ENCODE data around the gene GPC6. TPM values are rescaled to one million over a fixed set of nuclear protein-coding genes. Genes with fewer than 3 reads are reported as not detected.

GPC6 gene
- total and polyA plus RNA-seq, 4 donors: 5.9 to 29.1 (median 18.2) TPM

DNA sequence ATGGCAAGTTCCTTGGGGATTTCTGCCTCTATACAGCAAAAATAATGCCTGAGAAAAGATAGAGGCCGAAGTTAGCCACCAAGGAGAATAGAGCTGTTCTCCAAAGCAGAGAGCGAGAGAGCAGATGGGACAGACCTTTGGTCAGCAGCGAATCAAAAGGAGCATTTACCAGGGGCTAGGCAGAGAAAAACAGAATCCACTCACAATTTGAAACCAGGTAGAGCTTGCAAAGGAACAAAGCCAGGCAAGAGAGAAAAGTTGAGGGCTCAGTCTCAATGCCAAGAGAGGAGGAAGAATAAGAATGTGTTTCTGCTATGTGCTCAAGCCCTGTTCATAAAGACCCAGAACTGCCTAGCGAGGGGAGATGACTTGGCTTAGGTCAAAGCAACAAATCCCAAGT lies 1140.1 kb downstream of the GPC6 start:
- WGBS: 93% methylated on average over 4 of the region's 4 CpGs

DNA sequence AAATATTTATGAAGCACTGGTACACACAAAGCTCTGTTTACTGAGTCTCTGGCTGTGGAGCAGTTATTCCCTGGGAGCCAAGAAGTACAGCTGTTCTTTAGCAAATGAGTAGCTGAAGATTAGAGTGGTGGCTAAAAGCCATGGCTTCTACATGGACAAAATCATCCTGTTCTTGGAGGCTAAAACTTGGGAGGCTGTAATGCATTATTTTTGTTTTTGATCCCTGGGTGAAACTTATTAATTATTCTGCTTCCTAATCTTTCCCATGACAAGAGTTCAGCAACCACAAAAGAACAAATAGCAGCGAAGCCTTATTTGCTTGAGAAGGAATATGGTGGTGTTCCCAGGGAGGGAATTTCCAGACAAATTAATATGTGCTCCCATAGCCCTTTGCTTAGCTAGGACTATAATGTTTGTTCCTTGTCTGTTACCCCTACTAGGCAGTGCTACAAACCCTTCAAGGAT lies 1143.4 kb downstream of the GPC6 start:
- peak in 1 of 2 donors; percentile 4 for TF ChIP-seq JUND (IDR thresholded peaks at IDR 0.05)
- TF ChIP-seq FOXA1 (IDR thresholded peaks at IDR 0.05): no peak
- no peak for TF ChIP-seq EGR1 (IDR thresholded peaks at IDR 0.05; ENCODE audit: low read depth in 2 of 2)
- TF ChIP-seq, protein P1, sequence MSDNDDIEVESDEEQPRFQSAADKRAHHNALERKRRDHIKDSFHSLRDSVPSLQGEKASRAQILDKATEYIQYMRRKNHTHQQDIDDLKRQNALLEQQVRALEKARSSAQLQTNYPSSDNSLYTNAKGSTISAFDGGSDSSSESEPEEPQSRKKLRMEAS (IDR thresholded peaks at IDR 0.05): no peak
- peak; percentile 19 for TF ChIP-seq YY1 (IDR thresholded peaks at IDR 0.05)
- TF ChIP-seq TAF1 (conservative IDR thresholded peaks at IDR 0.05): no peak
- TF ChIP-seq, protein P2, sequence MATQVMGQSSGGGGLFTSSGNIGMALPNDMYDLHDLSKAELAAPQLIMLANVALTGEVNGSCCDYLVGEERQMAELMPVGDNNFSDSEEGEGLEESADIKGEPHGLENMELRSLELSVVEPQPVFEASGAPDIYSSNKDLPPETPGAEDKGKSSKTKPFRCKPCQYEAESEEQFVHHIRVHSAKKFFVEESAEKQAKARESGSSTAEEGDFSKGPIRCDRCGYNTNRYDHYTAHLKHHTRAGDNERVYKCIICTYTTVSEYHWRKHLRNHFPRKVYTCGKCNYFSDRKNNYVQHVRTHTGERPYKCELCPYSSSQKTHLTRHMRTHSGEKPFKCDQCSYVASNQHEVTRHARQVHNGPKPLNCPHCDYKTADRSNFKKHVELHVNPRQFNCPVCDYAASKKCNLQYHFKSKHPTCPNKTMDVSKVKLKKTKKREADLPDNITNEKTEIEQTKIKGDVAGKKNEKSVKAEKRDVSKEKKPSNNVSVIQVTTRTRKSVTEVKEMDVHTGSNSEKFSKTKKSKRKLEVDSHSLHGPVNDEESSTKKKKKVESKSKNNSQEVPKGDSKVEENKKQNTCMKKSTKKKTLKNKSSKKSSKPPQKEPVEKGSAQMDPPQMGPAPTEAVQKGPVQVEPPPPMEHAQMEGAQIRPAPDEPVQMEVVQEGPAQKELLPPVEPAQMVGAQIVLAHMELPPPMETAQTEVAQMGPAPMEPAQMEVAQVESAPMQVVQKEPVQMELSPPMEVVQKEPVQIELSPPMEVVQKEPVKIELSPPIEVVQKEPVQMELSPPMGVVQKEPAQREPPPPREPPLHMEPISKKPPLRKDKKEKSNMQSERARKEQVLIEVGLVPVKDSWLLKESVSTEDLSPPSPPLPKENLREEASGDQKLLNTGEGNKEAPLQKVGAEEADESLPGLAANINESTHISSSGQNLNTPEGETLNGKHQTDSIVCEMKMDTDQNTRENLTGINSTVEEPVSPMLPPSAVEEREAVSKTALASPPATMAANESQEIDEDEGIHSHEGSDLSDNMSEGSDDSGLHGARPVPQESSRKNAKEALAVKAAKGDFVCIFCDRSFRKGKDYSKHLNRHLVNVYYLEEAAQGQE (IDR thresholded peaks at IDR 0.05): peak; percentile 56
- TF ChIP-seq SP1 (IDR thresholded peaks at IDR 0.05): peak; percentile 24
- no peak for TF ChIP-seq HNF4A (conservative IDR thresholded peaks at IDR 0.05)
- TF ChIP-seq FOXA2 (IDR thresholded peaks at IDR 0.05): peak; percentile 38
- peak; percentile 91 for TF ChIP-seq NR2F2 (IDR thresholded peaks at IDR 0.05)
- TF ChIP-seq, protein P3, sequence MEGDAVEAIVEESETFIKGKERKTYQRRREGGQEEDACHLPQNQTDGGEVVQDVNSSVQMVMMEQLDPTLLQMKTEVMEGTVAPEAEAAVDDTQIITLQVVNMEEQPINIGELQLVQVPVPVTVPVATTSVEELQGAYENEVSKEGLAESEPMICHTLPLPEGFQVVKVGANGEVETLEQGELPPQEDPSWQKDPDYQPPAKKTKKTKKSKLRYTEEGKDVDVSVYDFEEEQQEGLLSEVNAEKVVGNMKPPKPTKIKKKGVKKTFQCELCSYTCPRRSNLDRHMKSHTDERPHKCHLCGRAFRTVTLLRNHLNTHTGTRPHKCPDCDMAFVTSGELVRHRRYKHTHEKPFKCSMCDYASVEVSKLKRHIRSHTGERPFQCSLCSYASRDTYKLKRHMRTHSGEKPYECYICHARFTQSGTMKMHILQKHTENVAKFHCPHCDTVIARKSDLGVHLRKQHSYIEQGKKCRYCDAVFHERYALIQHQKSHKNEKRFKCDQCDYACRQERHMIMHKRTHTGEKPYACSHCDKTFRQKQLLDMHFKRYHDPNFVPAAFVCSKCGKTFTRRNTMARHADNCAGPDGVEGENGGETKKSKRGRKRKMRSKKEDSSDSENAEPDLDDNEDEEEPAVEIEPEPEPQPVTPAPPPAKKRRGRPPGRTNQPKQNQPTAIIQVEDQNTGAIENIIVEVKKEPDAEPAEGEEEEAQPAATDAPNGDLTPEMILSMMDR (IDR thresholded peaks at IDR 0.05; ENCODE audit: low read depth, low read length, missing input control): no peak
- peak; percentile 33 for TF ChIP-seq RAD21 (IDR thresholded peaks at IDR 0.05)
- TF ChIP-seq, protein P4, sequence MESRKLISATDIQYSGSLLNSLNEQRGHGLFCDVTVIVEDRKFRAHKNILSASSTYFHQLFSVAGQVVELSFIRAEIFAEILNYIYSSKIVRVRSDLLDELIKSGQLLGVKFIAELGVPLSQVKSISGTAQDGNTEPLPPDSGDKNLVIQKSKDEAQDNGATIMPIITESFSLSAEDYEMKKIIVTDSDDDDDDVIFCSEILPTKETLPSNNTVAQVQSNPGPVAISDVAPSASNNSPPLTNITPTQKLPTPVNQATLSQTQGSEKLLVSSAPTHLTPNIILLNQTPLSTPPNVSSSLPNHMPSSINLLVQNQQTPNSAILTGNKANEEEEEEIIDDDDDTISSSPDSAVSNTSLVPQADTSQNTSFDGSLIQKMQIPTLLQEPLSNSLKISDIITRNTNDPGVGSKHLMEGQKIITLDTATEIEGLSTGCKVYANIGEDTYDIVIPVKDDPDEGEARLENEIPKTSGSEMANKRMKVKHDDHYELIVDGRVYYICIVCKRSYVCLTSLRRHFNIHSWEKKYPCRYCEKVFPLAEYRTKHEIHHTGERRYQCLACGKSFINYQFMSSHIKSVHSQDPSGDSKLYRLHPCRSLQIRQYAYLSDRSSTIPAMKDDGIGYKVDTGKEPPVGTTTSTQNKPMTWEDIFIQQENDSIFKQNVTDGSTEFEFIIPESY (IDR thresholded peaks at IDR 0.05): no peak
- TF ChIP-seq RXRA (IDR thresholded peaks at IDR 0.05): peak; percentile 27
- TF ChIP-seq GABPA (IDR thresholded peaks at IDR 0.05 in 1 of 2, conservative IDR thresholded peaks at IDR 0.05 in 1 of 2): no peak
- no peak for TF ChIP-seq HNF4G (IDR thresholded peaks at IDR 0.05)
- TF ChIP-seq, protein P5, sequence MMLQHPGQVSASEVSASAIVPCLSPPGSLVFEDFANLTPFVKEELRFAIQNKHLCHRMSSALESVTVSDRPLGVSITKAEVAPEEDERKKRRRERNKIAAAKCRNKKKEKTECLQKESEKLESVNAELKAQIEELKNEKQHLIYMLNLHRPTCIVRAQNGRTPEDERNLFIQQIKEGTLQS (IDR thresholded peaks at IDR 0.05): no peak
- no peak overlapping the region for H3K9ac ChIP-seq (ENCODE audit: low read depth in 1 of 2, low read length in 2 of 2)
- H3K27ac ChIP-seq (ENCODE audit: low read depth in 1 of 2, low read length in 2 of 2): no peak overlapping the region
- H3K4me1 ChIP-seq (ENCODE audit: control insufficient read depth in 4 of 4, insufficient read depth in 4 of 4, low read length in 3 of 4): peaks cover 0 to 9% (median 6%) of the 10 kb centered on the region in 4 donors
- no peaks in the 10 kb centered on the region for H3K27me3 ChIP-seq (ENCODE audit: control insufficient read depth in 4 of 4, insufficient read depth in 4 of 4, low read length in 3 of 4)
- H3K36me3 ChIP-seq (ENCODE audit: control insufficient read depth in 4 of 4, insufficient read depth in 3 of 4, low read depth in 1 of 4, low read length in 3 of 4): no peaks in the 10 kb centered on the region
- DNase-seq (ENCODE audit: low spot score): no peak
- H3K9me3 ChIP-seq (ENCODE audit: control insufficient read depth in 4 of 4, low read length in 3 of 4): no peaks in the 10 kb centered on the region
- no peak overlapping the region for H3K4me3 ChIP-seq (ENCODE audit: low read depth in 1 of 3, low read length in 3 of 3)
- 80% methylated on average over 1 of the region's 1 CpG for WGBS

More for the DNA sequence above, 1140.1 kb downstream of the GPC6 start:
- no peak for DNase-seq (ENCODE audit: low spot score)
- Histone ChIP-seq H3K36me3 (ENCODE audit: control insufficient read depth in 4 of 4, insufficient read depth in 3 of 4, low read depth in 1 of 4, low read length in 3 of 4) (no peaks in the 10 kb centered on the region), H3K9me3 (ENCODE audit: control insufficient read depth in 4 of 4, low read length in 3 of 4) (no peaks in the 10 kb centered on the region), H3K27me3 (ENCODE audit: control insufficient read depth in 4 of 4, insufficient read depth in 4 of 4, low read length in 3 of 4) (no peaks in the 10 kb centered on the region), H3K4me1 (ENCODE audit: control insufficient read depth in 4 of 4, insufficient read depth in 4 of 4, low read length in 3 of 4) (peaks cover 0 to 17% (median 8%) of the 10 kb centered on the region in 4 donors), H3K27ac (ENCODE audit: low read depth in 1 of 2, low read length in 2 of 2) (no peak overlapping the region), H3K4me3 (ENCODE audit: low read depth in 1 of 3, low read length in 3 of 3) (no peak overlapping the region), H3K9ac (ENCODE audit: low read depth in 1 of 2, low read length in 2 of 2) (no peak overlapping the region)
- TF ChIP-seq FOXA2 (IDR thresholded peaks at IDR 0.05) (no peak), GABPA (IDR thresholded peaks at IDR 0.05 in 1 of 2, conservative IDR thresholded peaks at IDR 0.05 in 1 of 2) (no peak), JUND (IDR thresholded peaks at IDR 0.05) (no peak), RXRA (IDR thresholded peaks at IDR 0.05) (no peak), YY1 (IDR thresholded peaks at IDR 0.05) (no peak), SP1 (IDR thresholded peaks at IDR 0.05) (no peak)
- TF ChIP-seq, protein P1 (IDR thresholded peaks at IDR 0.05): no peak
- TF ChIP-seq, protein P5 (IDR thresholded peaks at IDR 0.05): no peak
- TF ChIP-seq, protein P4 (IDR thresholded peaks at IDR 0.05): no peak

Data from liver (tissue), 9 donors.